Osteoblast (primary cell): ENCODE data around the gene PLIN5. TPM values are rescaled to one million over a fixed set of nuclear protein-coding genes. Genes with fewer than 3 reads are reported as not detected.

ENCODE experiments used
- DNase-seq: peaks from one replicate; pipeline ENCODE4 v3.0.0; 2011; ENCODE audit warnings: low spot score, mixed read lengths; ENCODE audit not compliant: insufficient read length; ENCODE audit errors: missing footprints
- H2AFZ ChIP-seq: 2 replicates; pipeline ENCODE4 v1.6.0; 2011; ENCODE audit warnings: mild to moderate bottlenecking, low read length
- H3K27ac ChIP-seq: 2 replicates; pipeline ENCODE4 v1.5.1; 2011; ENCODE audit warnings: mild to moderate bottlenecking, low read depth, low read length, moderate library complexity
- H3K27me3 ChIP-seq: 2 replicates; pipeline ENCODE4 v1.6.0; 2012; ENCODE audit warnings: mild to moderate bottlenecking, control low read depth, inconsistent platforms, low read length, moderate library complexity; ENCODE audit not compliant: insufficient read depth
- H3K36me3 ChIP-seq: 2 replicates; pipeline ENCODE4 v1.5.1; 2011; ENCODE audit warnings: mild to moderate bottlenecking, low read length, control low read depth, moderate library complexity; ENCODE audit not compliant: insufficient read depth
- H3K4me1 ChIP-seq: 2 replicates; pipeline ENCODE4 v1.5.1; 2011; ENCODE audit warnings: mild to moderate bottlenecking, low read length, control low read depth, moderate library complexity; ENCODE audit not compliant: insufficient read depth
- H3K4me2 ChIP-seq: 2 replicates; pipeline ENCODE4 v1.6.0; 2011; ENCODE audit warnings: mild to moderate bottlenecking, low read length; ENCODE audit not compliant: insufficient read depth
- H3K4me3 ChIP-seq: fragments of 200-600 bp; sonication (generic); 3 replicates; pipeline ENCODE4 v1.5.1; 2012; ENCODE audit warnings: mild to moderate bottlenecking, low read length, inconsistent platforms; ENCODE audit not compliant: insufficient read depth
- H3K79me2 ChIP-seq: 2 replicates; pipeline ENCODE4 v1.6.0; 2012; ENCODE audit warnings: mild to moderate bottlenecking, low read length, control low read depth, inconsistent platforms; ENCODE audit not compliant: insufficient read depth
- H3K9me3 ChIP-seq: 2 replicates; pipeline ENCODE4 v1.5.1; 2011; ENCODE audit warnings: low read depth, low read length, control low read depth
- H4K20me1 ChIP-seq: 2 replicates; pipeline ENCODE4 v1.6.0; 2012; ENCODE audit warnings: mild to moderate bottlenecking, low read length, control low read depth; ENCODE audit not compliant: insufficient read depth
- total RNA-seq: library from RNA; depleted of rRNA; stranded (reverse); fragments of >200 nt; gene quantifications from 2 replicates; pipeline ENCODE4 v1.2.3, GENCODE V29; 2012
- TF ChIP-seq, protein P1 (sequence below): IDR thresholded peaks from 2 replicates; pipeline ENCODE4 v1.5.1; 2011; ENCODE audit warnings: mild to moderate bottlenecking, low read depth, low read length, moderate library complexity; ENCODE audit errors: extremely low read depth

The PLIN5 gene
- total RNA-seq, 1 donor: 0.36 TPM

DNA sequence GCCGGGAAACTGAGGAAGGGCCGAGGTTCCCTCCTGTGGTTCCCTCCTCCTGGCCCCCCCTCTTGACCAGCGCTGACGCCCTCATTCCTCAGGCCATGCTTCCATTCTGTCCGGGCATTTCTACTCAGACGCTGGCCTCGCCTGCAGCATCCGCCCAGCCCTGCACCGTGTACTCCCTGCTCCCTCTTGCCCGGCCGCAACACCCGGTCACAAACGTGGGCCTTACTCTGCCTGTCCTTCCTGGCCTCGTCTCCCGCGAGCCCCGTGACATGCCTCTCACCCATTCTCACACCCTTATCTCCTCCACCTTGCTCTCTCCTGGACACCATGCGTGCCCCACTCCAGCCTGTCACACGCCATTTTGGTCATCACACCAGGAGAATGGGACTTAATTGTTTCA, 51.6 kb downstream of the PLIN5 start:
- no peak overlapping the region for H2AFZ ChIP-seq
- H3K27me3 ChIP-seq: no peaks in the 10 kb centered on the region
- H4K20me1 ChIP-seq: peaks cover 3% of the 10 kb centered on the region
- peaks cover 8% of the 10 kb centered on the region for H3K79me2 ChIP-seq
- H3K4me1 ChIP-seq: no peaks in the 10 kb centered on the region
- TF ChIP-seq, protein P1, sequence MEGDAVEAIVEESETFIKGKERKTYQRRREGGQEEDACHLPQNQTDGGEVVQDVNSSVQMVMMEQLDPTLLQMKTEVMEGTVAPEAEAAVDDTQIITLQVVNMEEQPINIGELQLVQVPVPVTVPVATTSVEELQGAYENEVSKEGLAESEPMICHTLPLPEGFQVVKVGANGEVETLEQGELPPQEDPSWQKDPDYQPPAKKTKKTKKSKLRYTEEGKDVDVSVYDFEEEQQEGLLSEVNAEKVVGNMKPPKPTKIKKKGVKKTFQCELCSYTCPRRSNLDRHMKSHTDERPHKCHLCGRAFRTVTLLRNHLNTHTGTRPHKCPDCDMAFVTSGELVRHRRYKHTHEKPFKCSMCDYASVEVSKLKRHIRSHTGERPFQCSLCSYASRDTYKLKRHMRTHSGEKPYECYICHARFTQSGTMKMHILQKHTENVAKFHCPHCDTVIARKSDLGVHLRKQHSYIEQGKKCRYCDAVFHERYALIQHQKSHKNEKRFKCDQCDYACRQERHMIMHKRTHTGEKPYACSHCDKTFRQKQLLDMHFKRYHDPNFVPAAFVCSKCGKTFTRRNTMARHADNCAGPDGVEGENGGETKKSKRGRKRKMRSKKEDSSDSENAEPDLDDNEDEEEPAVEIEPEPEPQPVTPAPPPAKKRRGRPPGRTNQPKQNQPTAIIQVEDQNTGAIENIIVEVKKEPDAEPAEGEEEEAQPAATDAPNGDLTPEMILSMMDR: no peak
- no peak overlapping the region for H3K4me2 ChIP-seq
- H3K4me3 ChIP-seq: no peak overlapping the region
- peaks cover 23% of the 10 kb centered on the region for H3K36me3 ChIP-seq
- DNase-seq: peak; percentile 19
- H3K27ac ChIP-seq: no peak overlapping the region
- no peaks in the 10 kb centered on the region for H3K9me3 ChIP-seq

DNA sequence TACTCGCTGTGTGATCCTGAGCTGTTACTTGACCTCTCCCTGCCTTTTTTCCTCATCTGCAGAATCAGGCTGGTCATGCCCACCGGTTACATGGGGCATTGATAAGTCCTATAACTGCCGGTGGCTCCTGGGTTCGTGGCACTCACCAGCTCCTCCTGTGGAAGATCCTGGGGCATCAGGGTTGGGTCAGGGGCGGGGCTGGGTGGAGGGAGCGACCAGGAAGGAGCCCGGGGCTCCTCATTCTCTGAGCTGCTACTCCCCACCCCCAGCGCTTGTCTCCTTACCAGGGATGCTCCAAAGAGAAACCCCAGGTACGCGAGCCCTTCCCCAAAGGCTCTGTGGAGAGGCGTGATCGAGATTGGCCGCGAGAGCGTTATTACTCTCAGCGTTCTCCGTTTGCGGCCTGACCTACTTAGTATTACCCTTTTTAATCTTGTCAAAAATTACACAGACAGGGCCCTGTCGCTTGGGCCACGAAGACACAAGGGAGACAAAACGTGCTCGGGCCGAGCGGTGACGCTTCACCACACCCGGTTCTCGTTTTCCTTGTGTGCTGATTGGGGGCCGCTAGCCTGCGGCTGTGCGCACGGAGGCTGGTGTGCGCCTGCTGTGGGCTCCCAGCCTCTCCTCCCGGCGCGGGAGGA, 52.2 kb downstream of the PLIN5 start:
- Histone ChIP-seq H3K4me2 (no peak overlapping the region), H3K4me1 (no peaks in the 10 kb centered on the region), H4K20me1 (peaks cover 3% of the 10 kb centered on the region), H3K9me3 (no peaks in the 10 kb centered on the region), H3K36me3 (peaks cover 22% of the 10 kb centered on the region), H2AFZ (no peak overlapping the region), H3K27ac (no peak overlapping the region), H3K4me3 (no peak overlapping the region), H3K79me2 (peaks cover 8% of the 10 kb centered on the region), H3K27me3 (no peaks in the 10 kb centered on the region)
- TF ChIP-seq, protein P1: no peak
- peak; percentile 35 for DNase-seq

DNA sequence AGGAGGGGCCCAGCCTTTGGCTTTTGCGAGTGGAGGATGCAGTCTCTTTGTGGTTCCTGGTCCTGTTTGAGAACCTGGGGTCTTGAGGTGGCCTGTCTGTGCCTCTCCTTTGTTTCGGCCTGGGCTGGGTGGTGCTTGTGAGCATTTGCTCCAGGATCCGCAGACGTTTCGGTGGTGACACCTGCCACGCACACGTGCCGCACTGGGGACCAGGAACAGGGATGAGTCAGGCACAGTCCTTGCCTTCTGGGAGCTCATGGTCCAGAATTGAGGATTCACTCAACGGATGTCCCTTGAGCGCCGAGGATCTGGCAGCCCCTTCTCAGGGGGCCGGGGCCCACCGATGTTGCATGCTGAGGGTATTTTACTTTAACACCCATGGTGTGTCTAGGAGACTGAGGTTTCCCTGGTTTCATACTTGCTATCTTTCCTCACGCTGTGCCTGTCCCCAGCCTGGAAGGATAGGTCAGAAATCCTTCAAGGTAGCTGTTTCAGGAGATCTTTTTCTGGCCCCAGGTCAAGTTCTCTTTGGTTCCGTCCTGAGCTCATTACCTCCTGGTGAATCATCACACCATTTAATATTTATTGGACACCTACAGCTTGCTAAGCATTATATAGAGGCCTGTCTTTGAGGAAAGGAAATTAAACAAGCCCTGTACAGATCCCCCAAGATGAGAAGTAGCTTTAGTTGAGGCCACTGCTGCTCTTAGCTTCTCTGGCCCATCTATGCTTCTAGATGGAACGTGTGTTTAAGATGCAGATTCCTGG, 57.8 kb downstream of the PLIN5 start:
- DNase-seq: peak; percentile 36
- TF ChIP-seq, protein P1: no peak

DNA sequence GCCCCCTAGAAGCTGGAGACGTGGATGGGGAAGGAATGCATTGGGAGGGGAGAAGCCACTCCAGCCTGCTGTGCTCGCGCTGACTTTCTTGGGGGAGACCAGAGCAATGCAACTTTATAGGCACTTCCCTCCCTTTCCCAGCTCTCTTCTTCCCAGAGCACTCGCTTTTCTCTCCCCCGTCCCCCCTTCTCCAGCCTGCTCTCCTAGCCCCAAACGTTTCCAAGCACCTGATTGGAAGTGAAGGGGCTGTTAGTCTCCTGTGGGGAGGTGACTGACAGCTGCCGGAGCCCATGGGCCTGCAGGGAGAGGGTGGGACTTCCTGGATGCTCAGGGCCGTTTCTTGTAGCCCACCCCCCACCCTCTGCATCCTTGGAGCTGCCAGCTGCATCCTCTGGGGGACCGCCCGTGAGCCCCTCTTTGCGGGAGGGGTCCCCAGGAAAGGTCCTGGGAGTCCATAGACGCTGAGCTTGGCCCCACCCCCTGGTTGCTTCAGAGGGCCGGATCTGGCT, 60.5 kb downstream of the PLIN5 start:
- DNase-seq: peak; percentile 99
- Histone ChIP-seq H3K9me3 (no peaks in the 10 kb centered on the region), H4K20me1 (peaks cover 18% of the 10 kb centered on the region), H3K27ac (peak overlapping the region; percentile 12), H3K4me2 (peak overlapping the region; percentile 93), H3K79me2 (peaks cover 49% of the 10 kb centered on the region), H3K4me1 (peaks cover 17% of the 10 kb centered on the region), H3K4me3 (peak overlapping the region; percentile 83), H2AFZ (peak overlapping the region; percentile 53), H3K27me3 (no peaks in the 10 kb centered on the region), H3K36me3 (peaks cover 26% of the 10 kb centered on the region)
- TF ChIP-seq, protein P1: no peak

More for the DNA sequence above, 57.8 kb downstream of the PLIN5 start:
- peaks cover 51% of the 10 kb centered on the region for H3K79me2 ChIP-seq
- H3K4me3 ChIP-seq: no peak overlapping the region
- peaks cover 26% of the 10 kb centered on the region for H3K36me3 ChIP-seq
- no peaks in the 10 kb centered on the region for H3K27me3 ChIP-seq
- no peak overlapping the region for H3K4me2 ChIP-seq
- peaks cover 13% of the 10 kb centered on the region for H3K4me1 ChIP-seq
- peaks cover 18% of the 10 kb centered on the region for H4K20me1 ChIP-seq
- no peak overlapping the region for H2AFZ ChIP-seq
- H3K9me3 ChIP-seq: no peaks in the 10 kb centered on the region
- no peak overlapping the region for H3K27ac ChIP-seq
